Lower leg skin (tissue), 4 donors: ENCODE results near the gene NME9. TPM values are rescaled to one million over a fixed set of nuclear protein-coding genes. Genes with fewer than 3 reads are reported as not detected.

Experiments
- DNase-seq, 2 donors: peaks; one replicate each; pipeline ENCODE4 v3.0.0-alpha.2; 2019; ENCODE audit warnings: low spot score in 2 of 2
- H3K4me3 ChIP-seq: fragments of 200-600 bp; sonication (generic); 2 replicates; pipeline ENCODE4 v1.5.1; 2017; ENCODE audit warnings: mild to moderate bottlenecking, low read depth; ENCODE audit not compliant: poor library complexity, severe bottlenecking
- POLR2A ChIP-seq, 2 donors: fragments of 450-650 bp; IDR thresholded peaks; one replicate each; pipeline ENCODE4 v1.6.1; 2016 to 2017; ENCODE audit warnings: antibody characterized with exemption in 2 of 2, mild to moderate bottlenecking in 1 of 2, moderate library complexity in 1 of 2
- WGBS, 2 donors: methylation state at CpG; one replicate each; pipeline ENCODE4 v1.1.5; 2018; 5-methylcytosine and 5-hydroxymethylcytosine counted together
- intact Hi-C: fragments of 100-400 bp; cut with DNase I; formaldehyde crosslinking; loops from one replicate; pipeline ENCODE4 v1.15.0; 2023; ENCODE audit warnings: low total_unique reads
- total RNA-seq, 4 donors: library from RNA; depleted of rRNA; stranded (reverse); fragments of >200 nt; gene quantifications; one replicate each; pipeline ENCODE4 v1.1.0, GENCODE V29; 2016
- TF ChIP-seq, protein P1 (sequence below), 3 donors: fragments of 450-650 bp; IDR thresholded peaks; one replicate each; pipeline ENCODE4 v1.5.1; 2016; ENCODE audit warnings: antibody characterized with exemption in 3 of 3, mild to moderate bottlenecking in 3 of 3, moderate library complexity in 2 of 3

The NME9 gene
- total RNA-seq, 4 donors from 2014 or later, result 0.42 TPM; not detected in 3

DNA sequence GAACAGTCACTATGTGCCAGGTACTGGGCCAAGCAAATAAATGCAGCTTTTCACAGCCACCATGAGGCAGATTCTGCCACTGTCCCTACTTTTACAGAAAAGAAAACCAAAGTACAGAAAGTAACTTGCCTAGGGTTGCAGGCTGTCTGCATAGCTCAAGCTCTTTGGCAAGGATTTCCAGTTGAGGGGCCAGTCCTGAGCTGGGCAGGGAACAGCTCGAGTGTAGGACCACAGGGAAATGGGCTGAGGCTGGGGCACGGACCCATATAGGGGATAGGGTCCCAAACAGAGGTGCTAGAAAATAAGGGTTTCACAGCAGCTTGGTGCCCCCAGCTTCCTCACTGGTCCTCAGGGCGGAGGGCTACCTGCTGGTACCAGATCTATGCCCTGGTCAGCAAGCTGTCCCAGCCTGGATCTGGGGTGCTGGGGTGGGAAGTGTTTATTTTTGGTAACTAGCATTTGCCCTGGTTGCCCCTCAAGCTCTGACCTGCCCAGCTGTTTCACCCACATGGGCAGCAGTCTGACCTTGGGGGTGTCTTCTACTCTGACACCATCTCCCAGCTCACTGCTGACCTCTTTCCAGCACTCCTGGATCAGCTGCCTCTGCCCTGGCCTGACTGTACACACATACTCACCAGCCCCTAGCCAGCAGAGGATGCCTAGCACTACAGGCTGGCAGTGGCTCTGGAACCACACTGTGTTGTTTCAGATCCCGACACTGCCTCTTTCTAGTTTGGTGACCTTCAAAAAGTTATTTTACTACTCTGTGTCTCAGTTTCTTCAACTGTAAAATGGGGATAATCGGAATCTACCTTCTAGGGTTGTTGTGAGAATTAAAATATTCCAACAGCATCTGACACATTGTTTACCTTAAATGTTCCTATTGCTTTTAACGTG is 35.0 kb upstream of the NME9 start:
- H3K4me3 ChIP-seq, result no peak overlapping the region
- WGBS, 2 donors, result 86 to 94% methylated on average over 6 of the region's 6 CpGs
- intact Hi-C loops, result no loop called here
- DNase-seq, result no peak
- TF ChIP-seq, protein P1, sequence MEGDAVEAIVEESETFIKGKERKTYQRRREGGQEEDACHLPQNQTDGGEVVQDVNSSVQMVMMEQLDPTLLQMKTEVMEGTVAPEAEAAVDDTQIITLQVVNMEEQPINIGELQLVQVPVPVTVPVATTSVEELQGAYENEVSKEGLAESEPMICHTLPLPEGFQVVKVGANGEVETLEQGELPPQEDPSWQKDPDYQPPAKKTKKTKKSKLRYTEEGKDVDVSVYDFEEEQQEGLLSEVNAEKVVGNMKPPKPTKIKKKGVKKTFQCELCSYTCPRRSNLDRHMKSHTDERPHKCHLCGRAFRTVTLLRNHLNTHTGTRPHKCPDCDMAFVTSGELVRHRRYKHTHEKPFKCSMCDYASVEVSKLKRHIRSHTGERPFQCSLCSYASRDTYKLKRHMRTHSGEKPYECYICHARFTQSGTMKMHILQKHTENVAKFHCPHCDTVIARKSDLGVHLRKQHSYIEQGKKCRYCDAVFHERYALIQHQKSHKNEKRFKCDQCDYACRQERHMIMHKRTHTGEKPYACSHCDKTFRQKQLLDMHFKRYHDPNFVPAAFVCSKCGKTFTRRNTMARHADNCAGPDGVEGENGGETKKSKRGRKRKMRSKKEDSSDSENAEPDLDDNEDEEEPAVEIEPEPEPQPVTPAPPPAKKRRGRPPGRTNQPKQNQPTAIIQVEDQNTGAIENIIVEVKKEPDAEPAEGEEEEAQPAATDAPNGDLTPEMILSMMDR (IDR thresholded peaks at IDR 0.05), result no peak

DNA sequence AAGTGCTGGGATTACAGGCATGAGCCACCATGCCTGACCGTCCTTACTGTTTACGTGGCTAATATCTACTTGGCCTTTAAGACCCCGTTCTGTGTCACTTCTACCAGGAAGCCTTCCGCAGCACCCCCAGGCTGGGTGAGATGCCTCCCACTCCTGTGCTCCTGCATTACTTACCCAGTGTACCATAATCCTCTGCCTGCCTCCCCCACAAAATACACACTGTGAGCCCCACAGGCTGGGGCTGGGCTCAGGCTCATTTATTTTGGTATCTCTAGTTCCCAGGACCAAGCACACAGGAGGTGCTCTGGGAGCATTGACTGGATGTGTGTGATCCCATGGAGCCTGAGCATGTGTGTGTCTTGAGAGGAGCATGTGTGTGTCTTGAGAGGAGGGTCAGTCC is 33.7 kb upstream of the NME9 start:
- no peak overlapping the region for H3K4me3 ChIP-seq
- 97 to 98% methylated on average over 4 of the region's 4 CpGs for WGBS, 2 donors
- no peak for DNase-seq
- TF ChIP-seq, protein P1 (IDR thresholded peaks at IDR 0.05), result no peak
- no peak for TF ChIP-seq POLR2A (IDR thresholded peaks at IDR 0.05)
- intact Hi-C loops, result no loop called here

DNA sequence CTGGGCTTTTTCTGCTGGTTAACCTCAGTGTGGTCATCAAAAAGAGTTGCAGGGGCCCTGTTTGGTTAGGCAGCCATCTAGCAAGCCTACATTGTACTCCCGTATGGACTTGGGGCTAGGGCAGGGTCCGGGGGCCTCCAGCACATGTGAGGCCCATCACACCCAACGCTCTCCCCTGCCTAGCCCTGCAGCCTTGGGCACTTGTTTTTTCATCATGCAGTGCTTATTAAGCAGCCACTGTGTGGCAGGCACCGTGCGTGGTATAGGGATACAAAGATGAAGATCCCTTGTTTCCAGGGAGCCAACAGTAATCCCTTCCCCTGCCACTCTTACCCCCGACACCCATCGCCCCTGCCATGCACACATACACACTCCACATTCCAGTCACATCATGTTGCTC is 32.9 kb upstream of the NME9 start:
- DNase-seq, result no peak
- TF ChIP-seq, protein P1 (IDR thresholded peaks at IDR 0.05), result no peak
- WGBS, 2 donors, result 87 to 90% methylated on average over 7 of the region's 7 CpGs
- intact Hi-C loops, result no loop called here
- no peak overlapping the region for H3K4me3 ChIP-seq

DNA sequence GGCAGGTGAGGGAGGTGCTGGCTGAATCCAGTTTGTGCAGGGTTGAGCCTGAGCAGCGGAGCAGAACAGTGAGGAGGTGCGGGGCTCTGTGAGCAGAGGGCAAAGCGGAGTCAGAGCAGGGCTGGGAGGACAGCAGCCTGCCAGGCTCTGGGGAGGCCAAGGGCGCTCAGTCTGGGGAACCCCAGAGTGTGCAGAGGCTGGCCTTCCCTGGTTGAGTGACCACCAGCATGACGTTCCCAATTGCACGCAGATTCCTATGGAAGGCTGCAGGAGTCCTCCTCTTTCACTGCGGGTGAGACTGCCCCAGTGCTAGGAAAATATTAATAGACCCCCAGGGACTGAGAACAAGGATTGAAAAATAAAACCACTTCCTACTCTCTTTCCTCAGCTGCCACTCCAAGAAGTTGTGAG is 31.9 kb upstream of the NME9 start:
- no peak for DNase-seq
- no peak overlapping the region for H3K4me3 ChIP-seq
- WGBS, 2 donors, result 81 to 84% methylated on average over 7 of the region's 7 CpGs
- TF ChIP-seq, protein P1 (IDR thresholded peaks at IDR 0.05), result no peak
- TF ChIP-seq POLR2A (IDR thresholded peaks at IDR 0.05), result no peak
- intact Hi-C loops, result no loop called here

DNA sequence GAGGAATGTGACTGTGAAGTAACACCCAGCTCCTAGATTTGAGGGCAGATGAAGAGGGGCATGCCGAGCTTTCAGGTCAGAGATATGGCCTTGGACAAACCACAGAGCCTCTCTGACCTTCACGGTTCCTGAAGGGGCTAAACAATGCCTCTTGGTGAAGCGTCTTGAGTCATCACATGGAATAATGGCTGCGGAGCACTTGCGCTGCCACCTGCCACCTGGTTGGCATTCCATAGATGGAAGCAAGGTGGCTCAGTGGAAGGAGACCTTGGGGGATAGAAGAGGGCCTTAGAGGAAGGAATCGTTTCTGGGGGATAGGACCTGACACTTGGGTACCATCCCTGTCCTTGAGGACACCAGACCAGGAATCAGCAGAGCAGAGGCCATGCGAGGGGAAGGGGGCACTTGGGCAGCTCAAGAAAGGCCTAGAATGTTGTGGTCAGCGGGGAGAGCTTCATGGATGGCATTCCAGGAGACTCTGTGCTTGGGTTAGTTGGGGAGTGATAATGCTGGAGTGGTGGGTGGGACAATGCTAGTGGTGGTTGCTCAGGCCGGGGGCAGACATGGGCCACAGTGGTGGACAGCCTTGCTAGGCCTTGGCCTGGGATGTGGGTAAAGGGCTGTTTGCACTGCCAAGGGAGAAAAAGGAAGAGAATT is 31.3 kb upstream of the NME9 start:
- TF ChIP-seq, protein P1 (IDR thresholded peaks at IDR 0.05), result no peak
- no peak for TF ChIP-seq POLR2A (IDR thresholded peaks at IDR 0.05)
- 89 to 97% methylated on average over 9 of the region's 9 CpGs for WGBS, 2 donors

More for the DNA sequence above, 31.3 kb upstream of the NME9 start:
- H3K4me3 ChIP-seq, result no peak overlapping the region
- DNase-seq, result no peak
- intact Hi-C loops, result no loop called here
